Measurements from ENCODE around the gene ZBED4.

Gene ZBED4

GRCh38 chr22:49918911-49919881 lies 65.6 kb downstream of the ZBED4 start:
- peaks cover 40% of the 10 kb centered on the region for H3K4me1 Mint-ChIP-seq
- no peak overlapping the region for H3K27ac Mint-ChIP-seq
- H3K9me3 Mint-ChIP-seq, result no peaks in the 10 kb centered on the region
- peak overlapping the region; percentile 73 for H3K4me3 Mint-ChIP-seq
- no peak for DNase-seq
- no peaks in the 10 kb centered on the region for H3K27me3 Mint-ChIP-seq
- peaks cover 4% of the 10 kb centered on the region for H3K36me3 Mint-ChIP-seq (ENCODE audit: low read depth)
- no peak for ATAC-seq

DNA sequence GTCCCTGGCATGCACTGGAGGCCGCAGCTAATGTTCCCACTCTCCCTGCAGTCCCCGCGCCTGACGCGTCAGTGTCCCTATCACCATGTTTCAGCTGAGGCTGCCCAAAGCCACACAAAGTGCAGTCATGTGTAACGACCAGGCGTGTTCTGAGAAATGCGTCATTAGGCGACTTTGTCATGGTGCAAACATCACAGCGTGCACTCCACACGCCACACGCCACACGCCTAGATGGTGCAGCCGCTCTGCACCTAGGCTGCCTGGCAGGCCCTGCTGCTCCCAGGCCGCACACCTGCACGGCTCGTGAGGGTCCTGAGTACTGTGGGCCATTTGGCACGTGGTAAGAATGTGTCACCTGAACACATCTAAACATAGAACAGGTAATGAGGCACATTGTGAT lies 67.2 kb downstream of the ZBED4 start:
- DNase-seq, result no peak
- no peak overlapping the region for H3K27ac Mint-ChIP-seq
- no peaks in the 10 kb centered on the region for H3K9me3 Mint-ChIP-seq
- peaks cover 11% of the 10 kb centered on the region for H3K36me3 Mint-ChIP-seq (ENCODE audit: low read depth)
- no peak for ATAC-seq
- peaks cover 47% of the 10 kb centered on the region for H3K4me1 Mint-ChIP-seq
- H3K4me3 Mint-ChIP-seq, result no peak overlapping the region
- no peaks in the 10 kb centered on the region for H3K27me3 Mint-ChIP-seq

DNA sequence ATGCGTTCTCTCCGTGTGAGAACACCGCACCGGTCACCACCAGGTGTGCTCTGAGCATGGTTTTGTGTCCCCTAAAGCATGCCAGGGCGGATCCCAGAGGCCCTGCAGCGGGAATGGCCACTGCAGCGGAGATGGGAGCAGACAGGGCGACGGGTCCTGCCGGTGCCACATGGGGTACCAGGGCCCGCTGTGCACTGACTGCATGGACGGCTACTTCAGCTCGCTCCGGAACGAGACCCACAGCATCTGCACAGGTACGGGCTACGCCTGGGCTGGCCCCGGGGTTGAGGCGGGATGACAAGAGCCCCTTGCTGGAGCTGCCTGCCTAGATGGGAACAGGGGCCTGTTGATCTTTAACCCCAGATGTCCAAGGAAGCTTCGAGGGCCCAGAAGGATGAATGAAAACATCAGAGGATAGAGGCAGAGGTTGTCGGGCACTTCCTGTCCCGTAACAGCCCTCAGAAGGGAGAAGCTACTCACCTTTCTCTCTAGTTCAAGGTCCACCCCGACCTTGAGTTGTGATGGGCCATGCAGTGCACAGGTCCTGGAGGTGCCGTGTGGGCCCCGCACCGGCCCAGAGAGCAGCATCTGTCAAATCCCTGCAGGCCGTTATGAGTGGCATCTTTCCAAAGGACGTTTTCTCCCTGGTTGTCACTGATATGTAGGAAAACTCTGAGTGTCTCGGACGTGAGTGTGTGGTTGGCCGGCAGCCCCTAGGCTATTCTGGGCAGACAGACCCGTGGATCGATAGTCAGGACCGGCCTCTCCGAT lies 68.0 kb downstream of the ZBED4 start:
- H3K4me3 Mint-ChIP-seq, result no peak overlapping the region
- H3K9me3 Mint-ChIP-seq, result no peaks in the 10 kb centered on the region
- ATAC-seq, result no peak

DNA sequence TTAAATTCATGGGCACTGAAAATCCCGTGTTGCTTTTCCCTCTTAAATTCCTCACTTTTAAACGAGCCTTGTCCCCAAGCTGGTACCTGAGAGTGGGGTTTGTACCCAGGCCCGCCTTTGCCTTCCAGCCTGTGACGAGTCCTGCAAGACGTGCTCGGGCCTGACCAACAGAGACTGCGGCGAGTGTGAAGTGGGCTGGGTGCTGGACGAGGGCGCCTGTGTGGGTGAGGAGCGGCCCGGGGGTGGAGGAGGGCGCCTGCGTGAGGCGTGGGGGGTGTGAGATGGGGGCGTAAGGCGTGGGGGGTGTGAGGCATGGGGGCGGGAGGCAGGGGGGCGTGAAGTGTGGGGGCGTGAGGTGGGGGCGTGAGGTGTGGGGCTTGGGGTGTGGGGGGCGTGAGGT lies 68.8 kb downstream of the ZBED4 start:
- Mint-ChIP-seq H3K27ac (no peak overlapping the region), H3K4me1 (peaks cover 45% of the 10 kb centered on the region), H3K9me3 (no peaks in the 10 kb centered on the region), H3K4me3 (no peak overlapping the region), H3K27me3 (no peaks in the 10 kb centered on the region), H3K36me3 (ENCODE audit: low read depth) (peaks cover 21% of the 10 kb centered on the region)
- ATAC-seq (no peak), DNase-seq (no peak)

More for the DNA sequence above, 68.0 kb downstream of the ZBED4 start:
- no peak overlapping the region for H3K27ac Mint-ChIP-seq
- DNase-seq, result no peak
- peaks cover 47% of the 10 kb centered on the region for H3K4me1 Mint-ChIP-seq
- H3K27me3 Mint-ChIP-seq, result no peaks in the 10 kb centered on the region
- H3K36me3 Mint-ChIP-seq (ENCODE audit: low read depth), result peaks cover 14% of the 10 kb centered on the region

GRCh38 chr22:49922926-49923325 lies 69.3 kb downstream of the ZBED4 start:
- Mint-ChIP-seq H3K9me3 (no peaks in the 10 kb centered on the region), H3K27me3 (no peaks in the 10 kb centered on the region), H3K36me3 (ENCODE audit: low read depth) (peaks cover 21% of the 10 kb centered on the region), H3K27ac (no peak overlapping the region), H3K4me1 (peaks cover 43% of the 10 kb centered on the region), H3K4me3 (no peak overlapping the region)
- ATAC-seq, result no peak
- no peak for DNase-seq

- peaks cover 43% of the 10 kb centered on the region for H3K4me1 Mint-ChIP-seq
- ATAC-seq, result no peak
Measured at GRCh38 chr22:49923445-49923844, 69.8 kb downstream of the ZBED4 start.

GRCh38 chr22:49924113-49924833 lies 70.6 kb downstream of the ZBED4 start:
- peaks cover 42% of the 10 kb centered on the region for H3K4me1 Mint-ChIP-seq
- H3K4me3 Mint-ChIP-seq, result no peak overlapping the region
- peaks cover 21% of the 10 kb centered on the region for H3K36me3 Mint-ChIP-seq (ENCODE audit: low read depth)

More at GRCh38 chr22:49923445-49923844, 69.8 kb downstream of the ZBED4 start:
- Mint-ChIP-seq H3K9me3 (no peaks in the 10 kb centered on the region), H3K27ac (peak overlapping the region; percentile 52), H3K36me3 (ENCODE audit: low read depth) (peaks cover 21% of the 10 kb centered on the region), H3K4me3 (no peak overlapping the region), H3K27me3 (no peaks in the 10 kb centered on the region)
- peak; percentile 47 for DNase-seq

GRCh38 chr22:49925525-49926128 lies 72.0 kb downstream of the ZBED4 start:
- no peaks in the 10 kb centered on the region for H3K27me3 Mint-ChIP-seq
- peaks cover 18% of the 10 kb centered on the region for H3K36me3 Mint-ChIP-seq (ENCODE audit: low read depth)
- H3K4me3 Mint-ChIP-seq, result peak overlapping the region; percentile 81
- ATAC-seq (peak; percentile 70), DNase-seq (peak; percentile 67)
- H3K4me1 Mint-ChIP-seq, result peaks cover 36% of the 10 kb centered on the region
- no peaks in the 10 kb centered on the region for H3K9me3 Mint-ChIP-seq
- peak overlapping the region; percentile 96 for H3K27ac Mint-ChIP-seq

More at GRCh38 chr22:49924113-49924833, 70.6 kb downstream of the ZBED4 start:
- DNase-seq (no peak), ATAC-seq (no peak)
- Mint-ChIP-seq H3K27me3 (no peaks in the 10 kb centered on the region), H3K27ac (peak overlapping the region; percentile 52), H3K9me3 (no peaks in the 10 kb centered on the region)

DNA sequence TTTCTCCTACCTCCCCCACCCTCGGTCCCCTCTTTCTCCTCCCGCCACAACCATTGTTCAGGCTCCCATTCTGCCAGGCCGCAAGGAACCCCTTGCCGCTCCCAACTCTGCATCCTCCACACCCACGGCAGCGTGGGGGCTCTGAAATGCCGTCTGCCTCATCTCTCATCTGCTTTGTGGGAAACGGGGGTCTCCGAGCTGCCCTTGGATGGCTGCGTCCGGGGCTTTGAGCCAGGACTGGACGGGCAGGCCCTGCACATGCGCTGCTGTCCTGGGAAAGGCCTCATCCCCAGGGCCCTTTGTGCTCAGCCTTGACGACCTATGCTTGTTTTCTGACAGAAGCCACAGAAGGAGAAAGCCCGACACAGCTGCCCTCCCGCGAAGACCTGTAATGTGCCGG lies 73.3 kb downstream of the ZBED4 start:
- Mint-ChIP-seq H3K9me3 (no peaks in the 10 kb centered on the region), H3K27ac (peak overlapping the region; percentile 64), H3K27me3 (no peaks in the 10 kb centered on the region), H3K4me1 (peaks cover 48% of the 10 kb centered on the region), H3K36me3 (ENCODE audit: low read depth) (peaks cover 17% of the 10 kb centered on the region), H3K4me3 (no peak overlapping the region)
- ATAC-seq (no peak), DNase-seq (no peak)

- no peak for ATAC-seq
- Mint-ChIP-seq H3K9me3 (no peaks in the 10 kb centered on the region), H3K27ac (peak overlapping the region; percentile 64), H3K36me3 (ENCODE audit: low read depth) (peaks cover 17% of the 10 kb centered on the region), H3K27me3 (no peaks in the 10 kb centered on the region), H3K4me3 (no peak overlapping the region), H3K4me1 (peaks cover 49% of the 10 kb centered on the region)
- DNase-seq, result no peak
Measured at GRCh38 chr22:49927483-49928184, 74.0 kb downstream of the ZBED4 start.

- no peak for ATAC-seq
- no peak overlapping the region for H3K4me3 Mint-ChIP-seq
- no peak overlapping the region for H3K27ac Mint-ChIP-seq
- no peaks in the 10 kb centered on the region for H3K9me3 Mint-ChIP-seq
- peaks cover 17% of the 10 kb centered on the region for H3K36me3 Mint-ChIP-seq (ENCODE audit: low read depth)
- peaks cover 53% of the 10 kb centered on the region for H3K4me1 Mint-ChIP-seq
- no peaks in the 10 kb centered on the region for H3K27me3 Mint-ChIP-seq
- no peak for DNase-seq
Measured at GRCh38 chr22:49928185-49928495, 74.5 kb downstream of the ZBED4 start.

DNA sequence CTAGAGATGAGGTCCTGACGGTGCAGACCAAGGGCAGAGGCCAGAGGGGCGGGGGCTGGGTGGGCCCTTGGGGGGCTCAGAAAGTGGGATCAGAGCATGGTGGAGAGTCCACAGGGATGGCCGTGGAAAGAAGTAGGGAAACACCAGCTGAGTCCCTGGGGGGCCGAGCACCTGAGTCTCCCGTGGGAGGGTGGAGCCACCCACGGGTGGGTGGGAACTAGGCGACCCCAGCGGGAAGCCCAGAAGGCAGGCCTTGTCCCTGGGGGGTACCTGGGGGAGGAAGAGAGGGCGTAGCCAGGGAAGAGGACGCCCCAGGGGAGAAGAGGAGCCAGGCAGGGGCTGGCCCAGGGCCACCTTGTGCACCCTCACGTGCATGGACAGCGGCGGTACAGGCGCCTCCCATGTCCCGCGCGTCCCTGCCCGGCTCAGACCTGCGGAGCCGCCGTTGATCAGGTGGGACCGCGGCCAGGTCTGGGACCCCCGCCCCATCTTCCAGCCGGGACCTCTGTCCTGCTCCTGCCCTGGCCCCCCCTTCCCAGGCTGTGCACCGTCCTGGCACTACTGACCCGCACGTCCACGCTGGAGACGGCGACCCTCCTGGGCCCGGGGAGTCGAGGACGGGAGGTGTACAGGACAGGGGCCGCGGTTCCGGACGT lies 75.0 kb downstream of the ZBED4 start:
- Mint-ChIP-seq H3K36me3 (ENCODE audit: low read depth) (peaks cover 17% of the 10 kb centered on the region), H3K4me1 (peaks cover 53% of the 10 kb centered on the region), H3K9me3 (no peaks in the 10 kb centered on the region), H3K27ac (no peak overlapping the region), H3K4me3 (no peak overlapping the region), H3K27me3 (no peaks in the 10 kb centered on the region)
- ATAC-seq, result no peak
- DNase-seq, result no peak

- DNase-seq, result peak; percentile 88
- Mint-ChIP-seq H3K36me3 (ENCODE audit: low read depth) (peaks cover 17% of the 10 kb centered on the region), H3K27ac (no peak overlapping the region), H3K9me3 (no peaks in the 10 kb centered on the region), H3K4me3 (no peak overlapping the region), H3K27me3 (no peaks in the 10 kb centered on the region), H3K4me1 (peaks cover 55% of the 10 kb centered on the region)
- peak; percentile 58 for ATAC-seq
Measured at GRCh38 chr22:49929211-49929979, 75.8 kb downstream of the ZBED4 start.

Data from activated naive CD8-positive, alpha-beta T cell treated with anti-CD3 and anti-CD28 coated beads, Interleukin-2, amount 50 U/mL, for 24 hours (primary cell).